H9 (cell line): Measurements from ENCODE around the gene ADGRB3. TPM values are rescaled to one million over a fixed set of nuclear protein-coding genes. Genes with fewer than 3 reads are reported as not detected.

ENCODE experiments used
- DNase-seq: peaks from one replicate; pipeline ENCODE4 v3.0.0-alpha.2; 2017
- H2AFZ ChIP-seq: one replicate; pipeline ENCODE4 v1.6.1; 2013; ENCODE audit warnings: mild to moderate bottlenecking, low read length, control low read depth, moderate library complexity
- H2AK5ac ChIP-seq: 2 replicates; pipeline ENCODE4 v1.6.1; 2013; ENCODE audit warnings: low read length, control low read depth, mixed read lengths; ENCODE audit not compliant: insufficient read length
- H2BK120ac ChIP-seq: one replicate; pipeline ENCODE4 v1.6.1; 2013; ENCODE audit warnings: low read depth, mild to moderate bottlenecking, low read length, control low read depth, inconsistent platforms; ENCODE audit not compliant: poor library complexity, severe bottlenecking
- H2BK12ac ChIP-seq: 2 replicates; pipeline ENCODE4 v1.6.1; 2013; ENCODE audit warnings: low read length, control low read depth, mixed read lengths, low read depth; ENCODE audit not compliant: insufficient read length
- H2BK15ac ChIP-seq: 2 replicates; pipeline ENCODE4 v1.6.1; 2013; ENCODE audit warnings: low read depth, low read length, control low read depth
- H2BK20ac ChIP-seq: one replicate; pipeline ENCODE4 v1.6.1; 2013; ENCODE audit warnings: low read depth, mild to moderate bottlenecking, low read length, control low read depth, inconsistent platforms; ENCODE audit not compliant: poor library complexity, severe bottlenecking
- H2BK5ac ChIP-seq: 2 replicates; pipeline ENCODE4 v1.6.1; 2013; ENCODE audit warnings: low read length, control low read depth, mixed read lengths; ENCODE audit not compliant: insufficient read length
- H3K14ac ChIP-seq: 2 replicates; pipeline ENCODE4 v1.6.1; 2013; ENCODE audit warnings: low read length, control low read depth; ENCODE audit not compliant: insufficient read depth
- H3K18ac ChIP-seq: 2 replicates; pipeline ENCODE4 v1.6.1; 2013; ENCODE audit warnings: low read depth, mild to moderate bottlenecking, mixed read lengths, low read length, control low read depth; ENCODE audit not compliant: insufficient read length
- H3K23ac ChIP-seq: 2 replicates; pipeline ENCODE4 v1.6.1; 2013; ENCODE audit warnings: low read length, control low read depth, mixed read lengths, low read depth; ENCODE audit not compliant: insufficient read length
- H3K23me2 ChIP-seq: 2 replicates; pipeline ENCODE4 v1.6.1; 2013; ENCODE audit warnings: low read depth, mild to moderate bottlenecking, mixed read lengths, low read length, control low read depth; ENCODE audit not compliant: insufficient read length, poor library complexity, severe bottlenecking
- H3K27ac ChIP-seq: 2 replicates; pipeline ENCODE4 v1.5.1; 2013; ENCODE audit warnings: low read length, control low read depth, mixed read lengths, low read depth; ENCODE audit not compliant: insufficient read length
- H3K27me3 ChIP-seq: 2 replicates; pipeline ENCODE4 v1.6.1; 2013; ENCODE audit warnings: low read length, control low read depth, inconsistent platforms; ENCODE audit not compliant: insufficient read depth
- H3K4ac ChIP-seq: 2 replicates; pipeline ENCODE4 v1.6.1; 2013; ENCODE audit warnings: low read depth, mild to moderate bottlenecking, control low read depth, inconsistent platforms, low read length, moderate library complexity
- H3K4me1 ChIP-seq: 2 replicates; pipeline ENCODE4 v1.6.1; 2013; ENCODE audit warnings: low read length, control low read depth, inconsistent platforms; ENCODE audit not compliant: insufficient read depth
- H3K4me2 ChIP-seq: 2 replicates; pipeline ENCODE4 v1.6.1; 2013; ENCODE audit warnings: low read length, control low read depth, mixed read lengths; ENCODE audit not compliant: insufficient read length, insufficient read depth
- H3K56ac ChIP-seq: 2 replicates; pipeline ENCODE4 v1.6.1; 2013; ENCODE audit warnings: low read depth, mild to moderate bottlenecking, mixed read lengths, low read length, control low read depth; ENCODE audit not compliant: insufficient read length
- H3K79me1 ChIP-seq: 2 replicates; pipeline ENCODE4 v1.6.1; 2013; ENCODE audit warnings: low read depth, mild to moderate bottlenecking, moderate library complexity, low read length, control low read depth, inconsistent platforms; ENCODE audit not compliant: insufficient read depth, poor library complexity, severe bottlenecking
- H3K79me2 ChIP-seq: 2 replicates; pipeline ENCODE4 v1.6.1; 2013; ENCODE audit warnings: low read length, control low read depth, inconsistent platforms; ENCODE audit not compliant: insufficient read depth
- H3K9ac ChIP-seq: 2 replicates; pipeline ENCODE4 v1.6.1; 2013; ENCODE audit warnings: low read length, control low read depth, mixed read lengths; ENCODE audit not compliant: insufficient read length; ENCODE audit errors: extremely low read depth
- H3K9me3 ChIP-seq: one replicate; pipeline ENCODE4 v1.6.1; 2013; ENCODE audit warnings: low read depth, low read length, inconsistent platforms; ENCODE audit not compliant: control insufficient read depth
- H3T11ph ChIP-seq: one replicate; pipeline ENCODE4 v1.6.1; 2013; ENCODE audit warnings: mild to moderate bottlenecking, low read length, control low read depth, inconsistent platforms
- H4K20me1 ChIP-seq: one replicate; pipeline ENCODE4 v1.6.1; 2013; ENCODE audit not compliant: control insufficient read depth, insufficient read length, insufficient read depth
- H4K5ac ChIP-seq: 2 replicates; pipeline ENCODE4 v1.6.1; 2013; ENCODE audit warnings: low read depth, mild to moderate bottlenecking, mixed read lengths, low read length, control low read depth; ENCODE audit not compliant: insufficient read length
- H4K8ac ChIP-seq: replicated peaks from 2 replicates; pipeline ENCODE4 v1.6.1; 2013; ENCODE audit warnings: low read length, control low read depth, mixed read lengths, low read depth; ENCODE audit not compliant: insufficient read length
- H4K91ac ChIP-seq: 2 replicates; pipeline ENCODE4 v1.6.1; 2013; ENCODE audit warnings: low read depth, mild to moderate bottlenecking, moderate library complexity, mixed read lengths, low read length, control low read depth; ENCODE audit not compliant: insufficient read length
- H3K27ac Mint-ChIP-seq, 3 experiments: 2 replicates in 2 of 3; 3 replicates in 1 of 3; pipeline ENCODE4 v1.8.0; 2020 to 2021; ENCODE audit warnings: mixed read lengths in 3 of 3, mild to moderate bottlenecking in 1 of 3, moderate library complexity in 1 of 3
- H3K27me3 Mint-ChIP-seq: 2 replicates; pipeline ENCODE4 v1.8.0; 2021; ENCODE audit warnings: low read depth, mild to moderate bottlenecking, moderate library complexity, mixed read lengths
- H3K36me3 Mint-ChIP-seq, 3 experiments: 2 replicates in 2 of 3; 3 replicates in 1 of 3; pipeline ENCODE4 v1.8.0; 2020 to 2021; ENCODE audit warnings: low read depth in 3 of 3, mixed read lengths in 3 of 3; ENCODE audit not compliant: insufficient read depth in 1 of 3
- H3K4me1 Mint-ChIP-seq, 2 experiments: 2 replicates each; pipeline ENCODE4 v1.8.0; 2020; ENCODE audit warnings: mixed read lengths in 2 of 2
- H3K4me3 Mint-ChIP-seq, 2 experiments: 2 replicates in 1 of 2; 3 replicates in 1 of 2; pipeline ENCODE4 v1.8.0; 2020 to 2021; ENCODE audit warnings: mild to moderate bottlenecking in 2 of 2, mixed read lengths in 2 of 2, moderate library complexity in 1 of 2
- H3K9me3 Mint-ChIP-seq, 2 experiments: 2 replicates in 1 of 2; 3 replicates in 1 of 2; pipeline ENCODE4 v1.8.0; 2020; ENCODE audit warnings: mild to moderate bottlenecking in 2 of 2, mixed read lengths in 2 of 2, moderate library complexity in 1 of 2
- CTCF ChIP-seq: fragments of 200-600 bp; sonication (generic); conservative IDR thresholded peaks from 3 replicates; pipeline ENCODE4 v1.8.0; 2021; ENCODE audit warnings: antibody characterized with exemption, mild to moderate bottlenecking
- WGBS: extraction: QIAGEN DNeasy Blood & Tissue Kit; methylation state at CpG from one replicate; pipeline ENCODE4 v1.1.7; 2013; ENCODE audit warnings: missing lambda C conversion rate, low lambda C conversion rate, mixed read lengths; ENCODE audit not compliant: insufficient read length; ENCODE audit errors: extremely low coverage; 5-methylcytosine and 5-hydroxymethylcytosine counted together
- total RNA-seq: library from RNA; stranded (reverse); gene quantifications from 2 replicates; pipeline ENCODE4 v1.2.1, GENCODE V29; 2021

Gene ADGRB3
- total RNA-seq, 1 experiment from 2014 or later = 0.37 TPM

- H4K20me1 ChIP-seq = no peaks in the 10 kb centered on the region
- no peak overlapping the region for H4K91ac ChIP-seq
- H3K4me1 Mint-ChIP-seq = peaks cover 16 to 18% of the 10 kb centered on the region in 2 experiments
- H3K23me2 ChIP-seq = no peaks in the 10 kb centered on the region
- H3T11ph ChIP-seq = no peak overlapping the region
- H3K27me3 Mint-ChIP-seq = no peaks in the 10 kb centered on the region
- no peak overlapping the region for H4K8ac ChIP-seq
- H3K27me3 ChIP-seq = no peaks in the 10 kb centered on the region
- no peak overlapping the region for H2BK15ac ChIP-seq
- WGBS = no CpG with 5 or more reads among the region's 5 CpGs
- no peak overlapping the region for H3K27ac ChIP-seq
- no peak overlapping the region for H3K14ac ChIP-seq
- H3K27ac Mint-ChIP-seq = peak overlapping the region in 1 of 3 experiments; percentile 7; a peak in 1 of 7 replicates
- no peak overlapping the region for H3K9ac ChIP-seq
- H2BK5ac ChIP-seq = no peak overlapping the region
- H3K9me3 Mint-ChIP-seq = no peaks in the 10 kb centered on the region
- H3K79me1 ChIP-seq = no peaks in the 10 kb centered on the region
- H2BK120ac ChIP-seq = no peak overlapping the region
- H2BK20ac ChIP-seq = no peak overlapping the region
- H3K36me3 Mint-ChIP-seq = no peaks in the 10 kb centered on the region
- H3K4me1 ChIP-seq = no peaks in the 10 kb centered on the region
- no peak overlapping the region for H3K4ac ChIP-seq
- H3K79me2 ChIP-seq = no peaks in the 10 kb centered on the region
- H3K56ac ChIP-seq = no peak overlapping the region
- TF ChIP-seq CTCF = no peak
- no peak overlapping the region for H2AK5ac ChIP-seq
- H3K4me3 Mint-ChIP-seq = no peak overlapping the region
- no peak for DNase-seq
- no peak overlapping the region for H2BK12ac ChIP-seq
- no peak overlapping the region for H2AFZ ChIP-seq
- H3K23ac ChIP-seq = no peak overlapping the region
- no peak overlapping the region for H3K4me2 ChIP-seq
- no peak overlapping the region for H3K18ac ChIP-seq
- no peak overlapping the region for H4K5ac ChIP-seq
- no peaks in the 10 kb centered on the region for H3K9me3 ChIP-seq
These were observed 358.8 kb downstream of the ADGRB3 start for GRCh38 chr6:68993911-68994310.
